Brain microvascular endothelial cell (primary cell): ENCODE measurements around the gene AMPH.

ENCODE experiments used
- DNase-seq: peaks from one replicate; pipeline ENCODE4 v3.0.0-alpha.2; 2020
- H3K27ac ChIP-seq: fragments of 250-450 bp; sonication (Bioruptor Pico); 2 replicates; pipeline ENCODE4 v1.5.1; 2020; ENCODE audit warnings: mild to moderate bottlenecking, moderate library complexity
- H3K27me3 ChIP-seq: fragments of 250-450 bp; sonication (Bioruptor Pico); replicated peaks from 2 replicates; pipeline ENCODE4 v1.5.1; 2020; ENCODE audit warnings: mild to moderate bottlenecking
- H3K36me3 ChIP-seq: fragments of 250-450 bp; sonication (Bioruptor Pico); replicated peaks from 2 replicates; pipeline ENCODE4 v1.5.1; 2020; ENCODE audit warnings: mild to moderate bottlenecking
- H3K4me3 ChIP-seq: 2 replicates; pipeline ENCODE4 v1.5.1; 2011; ENCODE audit warnings: low read depth, mild to moderate bottlenecking, control low read depth, low read length, moderate library complexity
- CTCF ChIP-seq: IDR thresholded peaks from 2 replicates; pipeline ENCODE4 v1.5.1; 2011; ENCODE audit warnings: low read depth, mild to moderate bottlenecking, moderate library complexity, low read length, control low read depth, inconsistent platforms; ENCODE audit errors: missing control alignments
- in situ Hi-C: cut with HindIII; loops from 2 replicates; pipeline ENCODE4 v1.10.0; 2017; ENCODE audit warnings: low sequenced_read_pairs, low pct_ligation_motif_present

The AMPH gene

GRCh38 chr7:38432671-38433070 lies 198.5 kb downstream of the AMPH start:
- in situ Hi-C loops, result no loop called here
- H3K27ac ChIP-seq, result no peak overlapping the region
- H3K27me3 ChIP-seq, result no peaks in the 10 kb centered on the region
- no peak for DNase-seq
- H3K4me3 ChIP-seq, result no peak overlapping the region
- H3K36me3 ChIP-seq, result no peaks in the 10 kb centered on the region
- no peak for TF ChIP-seq CTCF

- DNase-seq, result no peak
- Histone ChIP-seq H3K27ac (no peak overlapping the region), H3K27me3 (no peaks in the 10 kb centered on the region), H3K36me3 (no peaks in the 10 kb centered on the region), H3K4me3 (no peak overlapping the region)
- TF ChIP-seq CTCF, result no peak
- in situ Hi-C loops, result no loop called here
These were observed 199.1 kb downstream of the AMPH start for GRCh38 chr7:38432080-38432479.

- no peak for DNase-seq
- in situ Hi-C loops, result no loop called here
- Histone ChIP-seq H3K27ac (no peak overlapping the region), H3K4me3 (no peak overlapping the region), H3K27me3 (no peaks in the 10 kb centered on the region), H3K36me3 (no peaks in the 10 kb centered on the region)
- TF ChIP-seq CTCF, result no peak
These were observed 202.1 kb downstream of the AMPH start for GRCh38 chr7:38429057-38429456.

- Histone ChIP-seq H3K27ac (no peak overlapping the region), H3K27me3 (no peaks in the 10 kb centered on the region), H3K36me3 (no peaks in the 10 kb centered on the region), H3K4me3 (no peak overlapping the region)
- TF ChIP-seq CTCF, result no peak
- DNase-seq, result no peak
- in situ Hi-C loops, result no loop called here
These were observed 203.1 kb downstream of the AMPH start for GRCh38 chr7:38428041-38428440.

- Histone ChIP-seq H3K36me3 (no peaks in the 10 kb centered on the region), H3K27ac (no peak overlapping the region), H3K27me3 (no peaks in the 10 kb centered on the region), H3K4me3 (no peak overlapping the region)
- DNase-seq, result no peak
- TF ChIP-seq CTCF, result no peak
- in situ Hi-C loops, result no loop called here
These were observed 203.8 kb downstream of the AMPH start for GRCh38 chr7:38427279-38427955.

GRCh38 chr7:38425509-38425908 lies 205.7 kb downstream of the AMPH start:
- Histone ChIP-seq H3K36me3 (no peaks in the 10 kb centered on the region), H3K4me3 (no peak overlapping the region), H3K27ac (no peak overlapping the region), H3K27me3 (no peaks in the 10 kb centered on the region)
- TF ChIP-seq CTCF, result no peak
- in situ Hi-C loops, result no loop called here
- DNase-seq, result no peak
